Measurements from ENCODE around the gene ITGB4.

The ITGB4 gene

GRCh38 chr17:75734674-75735294 is 13.5 kb downstream of the ITGB4 start:
- H3K36me3 Mint-ChIP-seq (ENCODE audit: low read depth) = no peaks in the 10 kb centered on the region

DNA sequence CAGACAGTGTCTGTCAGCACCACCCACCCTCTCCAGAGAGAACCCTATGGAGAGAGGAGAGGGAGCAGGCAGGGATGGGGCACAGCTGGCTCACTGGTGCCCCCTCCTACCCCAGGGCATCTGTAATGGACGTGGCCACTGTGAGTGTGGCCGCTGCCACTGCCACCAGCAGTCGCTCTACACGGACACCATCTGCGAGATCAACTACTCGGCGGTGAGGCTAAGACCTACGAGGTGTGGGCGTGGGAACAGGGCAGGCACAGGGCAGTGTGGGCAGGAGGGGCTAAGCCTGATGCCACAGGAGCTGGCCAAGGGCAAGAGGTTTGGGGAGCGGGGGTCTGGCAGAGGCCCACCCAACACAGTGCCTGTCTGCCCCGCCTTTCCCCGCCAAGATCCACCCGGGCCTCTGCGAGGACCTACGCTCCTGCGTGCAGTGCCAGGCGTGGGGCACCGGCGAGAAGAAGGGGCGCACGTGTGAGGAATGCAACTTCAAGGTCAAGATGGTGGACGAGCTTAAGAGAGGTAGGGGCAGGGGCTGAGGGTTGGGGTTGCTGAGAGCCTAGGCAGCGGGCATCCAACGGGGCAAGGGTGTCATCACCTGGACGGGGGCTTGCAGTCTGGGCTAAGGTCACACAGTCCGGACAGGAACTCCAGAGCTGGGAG is 15.0 kb downstream of the ITGB4 start:
- no peaks in the 10 kb centered on the region for H3K36me3 Mint-ChIP-seq (ENCODE audit: low read depth)
- no peaks in the 10 kb centered on the region for H3K4me1 Mint-ChIP-seq (ENCODE audit: low read depth)
- H3K27ac Mint-ChIP-seq = no peak overlapping the region
- H3K4me3 Mint-ChIP-seq = no peak overlapping the region
- H3K27me3 Mint-ChIP-seq = no peaks in the 10 kb centered on the region
- no peaks in the 10 kb centered on the region for H3K9me3 Mint-ChIP-seq

More at GRCh38 chr17:75734674-75735294, 13.5 kb downstream of the ITGB4 start:
- H3K4me1 Mint-ChIP-seq (ENCODE audit: low read depth) = no peaks in the 10 kb centered on the region
- H3K27ac Mint-ChIP-seq = no peak overlapping the region
- no peaks in the 10 kb centered on the region for H3K27me3 Mint-ChIP-seq
- no peaks in the 10 kb centered on the region for H3K9me3 Mint-ChIP-seq
- H3K4me3 Mint-ChIP-seq = no peak overlapping the region

DNA sequence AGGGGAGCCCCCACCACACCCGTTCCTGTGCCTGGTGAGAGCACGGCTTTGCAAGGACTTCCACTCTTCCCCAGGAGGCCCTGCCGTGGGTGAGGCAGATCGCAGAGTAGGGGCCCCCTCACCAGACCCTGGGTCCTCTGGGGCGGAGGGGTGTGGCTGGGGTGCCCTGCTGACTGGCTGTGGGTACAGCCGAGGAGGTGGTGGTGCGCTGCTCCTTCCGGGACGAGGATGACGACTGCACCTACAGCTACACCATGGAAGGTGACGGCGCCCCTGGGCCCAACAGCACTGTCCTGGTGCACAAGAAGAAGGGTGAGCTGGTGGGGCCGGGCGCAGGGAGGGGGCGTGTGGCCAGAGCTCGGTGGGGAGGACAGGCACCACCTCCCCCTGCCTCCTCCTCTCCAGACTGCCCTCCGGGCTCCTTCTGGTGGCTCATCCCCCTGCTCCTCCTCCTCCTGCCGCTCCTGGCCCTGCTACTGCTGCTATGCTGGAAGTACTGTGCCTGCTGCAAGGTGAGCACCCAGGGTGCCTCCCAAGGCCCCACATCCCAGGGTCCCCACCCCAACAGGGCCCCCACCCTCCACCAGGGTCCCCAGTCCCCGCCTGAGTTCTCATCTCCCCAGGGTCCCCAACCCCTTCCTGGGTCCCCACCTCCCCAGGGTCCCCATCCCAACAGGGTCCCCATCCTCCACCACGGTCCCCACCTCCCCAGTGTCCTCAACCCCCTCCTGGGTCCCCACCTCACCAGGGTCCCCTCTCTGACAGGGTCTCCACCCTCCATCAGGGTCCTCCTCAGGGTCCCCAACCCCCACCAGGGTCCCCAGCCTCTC is 16.1 kb downstream of the ITGB4 start:
- no peak overlapping the region for H3K4me3 Mint-ChIP-seq
- no peaks in the 10 kb centered on the region for H3K27me3 Mint-ChIP-seq
- no peaks in the 10 kb centered on the region for H3K9me3 Mint-ChIP-seq
- H3K27ac Mint-ChIP-seq = no peak overlapping the region
- H3K4me1 Mint-ChIP-seq (ENCODE audit: low read depth) = no peaks in the 10 kb centered on the region
- no peaks in the 10 kb centered on the region for H3K36me3 Mint-ChIP-seq (ENCODE audit: low read depth)

DNA sequence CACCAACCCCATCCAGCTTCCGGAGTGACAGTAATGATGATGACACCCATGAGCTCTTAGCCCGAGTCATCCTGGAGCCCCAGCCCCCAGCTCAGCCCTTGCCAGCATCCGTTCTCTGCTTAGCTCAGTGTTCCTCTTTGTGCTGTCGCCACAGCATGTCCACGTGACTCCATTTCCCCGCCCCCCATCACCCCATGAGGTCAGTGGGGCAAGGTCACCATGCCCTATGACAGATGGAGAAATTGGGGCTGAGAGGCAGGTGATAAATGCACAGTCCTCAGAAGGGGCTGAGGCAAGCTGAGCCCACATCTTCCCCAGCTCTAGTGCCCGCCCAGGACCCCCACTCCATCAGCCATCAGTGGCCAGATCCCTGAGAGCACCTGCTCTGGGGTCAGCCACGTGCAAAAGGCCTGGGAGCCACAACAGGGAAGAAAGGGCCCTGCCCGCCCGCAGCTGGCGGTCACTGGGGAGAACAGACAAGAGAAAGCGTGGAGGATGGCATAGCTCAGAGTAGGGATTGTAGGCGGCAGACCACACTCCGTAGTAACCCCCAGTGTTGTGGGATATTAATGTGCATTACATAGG is 17.1 kb downstream of the ITGB4 start:
- Mint-ChIP-seq H3K4me3 (no peak overlapping the region), H3K27ac (no peak overlapping the region), H3K36me3 (ENCODE audit: low read depth) (no peaks in the 10 kb centered on the region), H3K9me3 (no peaks in the 10 kb centered on the region), H3K27me3 (no peaks in the 10 kb centered on the region), H3K4me1 (ENCODE audit: low read depth) (no peaks in the 10 kb centered on the region)

- H3K27ac Mint-ChIP-seq = no peak overlapping the region
- no peaks in the 10 kb centered on the region for H3K36me3 Mint-ChIP-seq (ENCODE audit: low read depth)
- H3K9me3 Mint-ChIP-seq = no peaks in the 10 kb centered on the region
- H3K4me3 Mint-ChIP-seq = no peak overlapping the region
- H3K27me3 Mint-ChIP-seq = no peaks in the 10 kb centered on the region
- H3K4me1 Mint-ChIP-seq (ENCODE audit: low read depth) = no peaks in the 10 kb centered on the region
Measured at GRCh38 chr17:75739174-75739573, 17.9 kb downstream of the ITGB4 start.

DNA sequence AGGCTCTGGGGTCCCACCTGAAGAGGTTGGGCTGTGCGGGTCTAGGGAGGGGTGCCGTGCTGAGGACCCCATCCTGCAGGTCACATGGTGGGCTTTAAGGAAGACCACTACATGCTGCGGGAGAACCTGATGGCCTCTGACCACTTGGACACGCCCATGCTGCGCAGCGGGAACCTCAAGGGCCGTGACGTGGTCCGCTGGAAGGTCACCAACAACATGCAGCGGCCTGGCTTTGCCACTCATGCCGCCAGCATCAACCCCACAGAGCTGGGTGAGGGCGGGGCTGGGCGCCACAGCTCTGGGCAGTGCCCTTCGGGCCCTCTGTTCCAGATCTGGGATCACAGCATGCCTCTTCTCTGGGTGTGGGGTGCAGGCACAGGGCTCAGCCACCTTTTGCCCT is 18.5 kb downstream of the ITGB4 start:
- no peak overlapping the region for H3K4me3 Mint-ChIP-seq

GRCh38 chr17:75740215-75740614 is 19.0 kb downstream of the ITGB4 start:
- Mint-ChIP-seq H3K36me3 (ENCODE audit: low read depth) (no peaks in the 10 kb centered on the region), H3K4me3 (no peak overlapping the region), H3K9me3 (no peaks in the 10 kb centered on the region), H3K4me1 (ENCODE audit: low read depth) (no peaks in the 10 kb centered on the region), H3K27me3 (no peaks in the 10 kb centered on the region), H3K27ac (no peak overlapping the region)

More for the DNA sequence above, 18.5 kb downstream of the ITGB4 start:
- Mint-ChIP-seq H3K27me3 (no peaks in the 10 kb centered on the region), H3K4me1 (ENCODE audit: low read depth) (no peaks in the 10 kb centered on the region), H3K9me3 (no peaks in the 10 kb centered on the region), H3K36me3 (ENCODE audit: low read depth) (no peaks in the 10 kb centered on the region), H3K27ac (no peak overlapping the region)

GRCh38 chr17:75740631-75741077 is 19.4 kb downstream of the ITGB4 start:
- H3K4me1 Mint-ChIP-seq (ENCODE audit: low read depth) = no peaks in the 10 kb centered on the region
- H3K27me3 Mint-ChIP-seq = no peaks in the 10 kb centered on the region
- H3K27ac Mint-ChIP-seq = no peak overlapping the region
- no peak overlapping the region for H3K4me3 Mint-ChIP-seq
- no peaks in the 10 kb centered on the region for H3K36me3 Mint-ChIP-seq (ENCODE audit: low read depth)
- H3K9me3 Mint-ChIP-seq = no peaks in the 10 kb centered on the region

DNA sequence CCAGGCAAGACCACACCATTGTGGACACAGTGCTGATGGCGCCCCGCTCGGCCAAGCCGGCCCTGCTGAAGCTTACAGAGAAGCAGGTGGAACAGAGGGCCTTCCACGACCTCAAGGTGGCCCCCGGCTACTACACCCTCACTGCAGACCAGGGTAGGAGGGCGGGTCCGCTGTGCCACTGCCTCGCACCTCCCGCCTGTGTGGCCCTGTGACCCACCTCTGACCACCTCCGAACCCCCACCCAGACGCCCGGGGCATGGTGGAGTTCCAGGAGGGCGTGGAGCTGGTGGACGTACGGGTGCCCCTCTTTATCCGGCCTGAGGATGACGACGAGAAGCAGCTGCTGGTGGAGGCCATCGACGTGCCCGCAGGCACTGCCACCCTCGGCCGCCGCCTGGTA is 21.1 kb downstream of the ITGB4 start:
- H3K4me1 Mint-ChIP-seq (ENCODE audit: low read depth) = no peaks in the 10 kb centered on the region
- H3K4me3 Mint-ChIP-seq = no peak overlapping the region
- no peaks in the 10 kb centered on the region for H3K27me3 Mint-ChIP-seq
- no peaks in the 10 kb centered on the region for H3K36me3 Mint-ChIP-seq (ENCODE audit: low read depth)
- H3K9me3 Mint-ChIP-seq = no peaks in the 10 kb centered on the region
- H3K27ac Mint-ChIP-seq = no peak overlapping the region

- no peaks in the 10 kb centered on the region for H3K36me3 Mint-ChIP-seq (ENCODE audit: low read depth)
- no peak overlapping the region for H3K27ac Mint-ChIP-seq
- no peak overlapping the region for H3K4me3 Mint-ChIP-seq
- no peaks in the 10 kb centered on the region for H3K9me3 Mint-ChIP-seq
- peaks cover 4% of the 10 kb centered on the region for H3K4me1 Mint-ChIP-seq (ENCODE audit: low read depth)
- H3K27me3 Mint-ChIP-seq = no peaks in the 10 kb centered on the region
Measured at GRCh38 chr17:75743625-75744206, 22.5 kb downstream of the ITGB4 start.

GRCh38 chr17:75748706-75749105 is 27.4 kb downstream of the ITGB4 start:
- Mint-ChIP-seq H3K9me3 (no peaks in the 10 kb centered on the region), H3K36me3 (ENCODE audit: low read depth) (no peaks in the 10 kb centered on the region), H3K27me3 (no peaks in the 10 kb centered on the region), H3K4me3 (no peak overlapping the region), H3K4me1 (ENCODE audit: low read depth) (peaks cover 8% of the 10 kb centered on the region), H3K27ac (no peak overlapping the region)

DNA sequence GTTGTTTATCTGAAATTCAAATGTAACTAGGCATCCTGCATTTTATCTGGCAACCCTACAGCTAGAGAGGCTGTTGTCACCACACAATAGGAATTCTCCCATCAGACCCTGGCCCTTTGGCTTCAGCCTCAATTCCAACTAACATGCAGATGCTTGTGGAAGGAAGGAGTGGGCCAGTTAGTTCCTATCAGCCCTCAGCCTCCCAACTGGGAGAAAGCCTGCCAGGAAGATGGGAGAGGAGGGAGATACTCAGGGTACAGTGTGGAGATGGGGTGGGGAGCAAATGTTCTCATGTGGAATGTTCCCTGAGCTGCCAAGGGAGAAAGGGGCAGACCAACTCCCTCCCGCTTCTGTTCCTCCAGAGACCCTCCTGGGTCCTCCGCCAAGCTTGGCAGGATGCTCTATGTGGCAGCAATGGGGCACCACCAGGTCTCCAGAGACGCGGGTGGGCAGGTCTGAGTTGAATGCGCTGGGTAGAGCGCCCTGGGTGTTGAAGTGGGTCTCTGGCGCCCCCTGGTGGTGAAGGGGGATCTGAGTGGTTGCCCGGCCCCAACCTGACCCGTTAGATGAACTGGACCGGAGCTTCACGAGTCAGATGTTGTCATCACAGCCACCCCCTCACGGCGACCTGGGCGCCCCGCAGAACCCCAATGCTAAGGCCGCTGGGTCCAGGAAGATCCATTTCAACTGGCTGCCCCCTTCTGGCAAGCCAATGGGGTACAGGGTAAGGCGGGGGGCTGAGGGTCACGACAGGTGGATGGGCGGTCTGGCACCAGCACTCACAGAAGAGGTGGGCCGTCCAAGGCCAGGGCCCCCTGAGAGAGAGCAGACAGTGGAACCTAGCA is 28.5 kb downstream of the ITGB4 start:
- Mint-ChIP-seq H3K4me1 (ENCODE audit: low read depth) (peaks cover 12% of the 10 kb centered on the region), H3K27me3 (no peaks in the 10 kb centered on the region), H3K9me3 (no peaks in the 10 kb centered on the region), H3K36me3 (ENCODE audit: low read depth) (no peaks in the 10 kb centered on the region), H3K4me3 (no peak overlapping the region), H3K27ac (no peak overlapping the region)

DNA sequence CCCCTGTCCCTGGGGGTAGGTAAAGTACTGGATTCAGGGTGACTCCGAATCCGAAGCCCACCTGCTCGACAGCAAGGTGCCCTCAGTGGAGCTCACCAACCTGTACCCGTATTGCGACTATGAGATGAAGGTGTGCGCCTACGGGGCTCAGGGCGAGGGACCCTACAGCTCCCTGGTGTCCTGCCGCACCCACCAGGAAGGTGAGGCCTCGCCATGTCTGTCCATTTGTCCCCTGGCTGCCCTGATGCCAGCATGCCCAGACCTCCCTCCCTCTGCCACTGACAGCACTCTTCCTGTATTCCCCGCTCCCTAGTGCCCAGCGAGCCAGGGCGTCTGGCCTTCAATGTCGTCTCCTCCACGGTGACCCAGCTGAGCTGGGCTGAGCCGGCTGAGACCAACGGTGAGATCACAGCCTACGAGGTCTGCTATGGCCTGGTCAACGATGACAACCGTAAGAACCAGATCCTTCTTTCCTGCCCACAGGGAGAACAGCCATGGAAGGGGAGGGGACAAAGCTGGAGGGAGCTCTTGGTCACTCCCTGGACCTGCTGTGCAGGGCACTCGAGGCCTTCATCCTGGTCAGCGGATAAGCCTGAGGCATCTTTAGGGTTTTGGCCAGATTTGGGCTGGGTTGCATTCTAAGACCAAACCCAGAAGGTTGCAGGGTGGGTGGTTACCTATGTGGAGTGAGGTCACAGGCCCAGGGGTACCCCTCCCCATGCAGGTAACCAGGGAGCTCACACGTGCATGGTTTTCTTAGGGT is 29.6 kb downstream of the ITGB4 start:
- H3K9me3 Mint-ChIP-seq = no peaks in the 10 kb centered on the region
- H3K27ac Mint-ChIP-seq = no peak overlapping the region
- H3K4me3 Mint-ChIP-seq = no peak overlapping the region
- no peaks in the 10 kb centered on the region for H3K27me3 Mint-ChIP-seq
- H3K4me1 Mint-ChIP-seq (ENCODE audit: low read depth) = peaks cover 14% of the 10 kb centered on the region
- no peaks in the 10 kb centered on the region for H3K36me3 Mint-ChIP-seq (ENCODE audit: low read depth)
